H1 (cell line): ENCODE data around the gene GZMM. TPM values are rescaled to one million over a fixed set of nuclear protein-coding genes. Genes with fewer than 3 reads are reported as not detected.

Experiments used
- CHD1 ChIP-seq: IDR thresholded peaks from 2 replicates; pipeline ENCODE4 v1.6.1; 2012; ENCODE audit warnings: low read depth, low read length, improper control_type of control experiment
- KDM4A ChIP-seq: IDR thresholded peaks from one replicate; pipeline ENCODE4 v1.7.1; 2012; ENCODE audit warnings: low read depth, mild to moderate bottlenecking, moderate library complexity, low read length, inconsistent platforms; ENCODE audit not compliant: severe bottlenecking
- NANOG ChIP-seq: IDR thresholded peaks from 2 replicates; pipeline ENCODE4 v1.6.1; 2011; ENCODE audit warnings: low read length, low read depth, mild to moderate bottlenecking, inconsistent platforms; ENCODE audit not compliant: insufficient read depth, poor library complexity, severe bottlenecking
- RNF2 ChIP-seq: fragments of 200-900, 300-1000 bp; sonication (generic); IDR thresholded peaks from 2 replicates; pipeline ENCODE4 v1.7.1; 2016; ENCODE audit warnings: borderline replicate concordance, low read depth, mild to moderate bottlenecking, antibody characterized with exemption, low read length; ENCODE audit not compliant: poor library complexity, severe bottlenecking; ENCODE audit errors: missing control alignments
- SP2 ChIP-seq: IDR thresholded peaks from 2 replicates; pipeline ENCODE4 v1.6.1; 2012; ENCODE audit warnings: mild to moderate bottlenecking, low read length, inconsistent platforms
- polyA plus RNA-seq, 7 experiments: library from polyadenylated mRNA; depleted of rRNA in 3 of 7; stranded (reverse) in 5 of 7; unstranded in 2 of 7; fragments of >200 nt in 5 of 7; fragments of 200-250 nt in 2 of 7; gene quantifications; 1 replicate in 5 of 7; 2 replicates in 1 of 7; 4 replicates in 1 of 7; pipeline versions ENCODE4 v1.2.1 to v1.2.3, GENCODE V29; 2011 to 2013; ENCODE audit warnings: missing spikeins in 2 of 7, mixed read lengths in 2 of 7
- total RNA-seq: library from RNA; stranded (reverse); fragmentation: NEBNext Ultra II Directional; extraction: Animal tissue kit (Norgen Biotek cat#: 25700); gene quantifications from 2 replicates; pipeline ENCODE4 v1.2.1, GENCODE V29; 2021
- TF ChIP-seq, protein P1 (sequence below): fragments of 300-600 bp; sonication (generic); IDR thresholded peaks from 2 replicates; pipeline ENCODE4 v1.7.1; 2012; ENCODE audit warnings: low read length, moderate library complexity, mild to moderate bottlenecking, inconsistent platforms; ENCODE audit not compliant: insufficient replicate concordance
- TF ChIP-seq, protein P2 (sequence below), 3 experiments: IDR thresholded peaks; 1 replicate in 2 of 3; 2 replicates in 1 of 3; pipeline versions ENCODE4 v1.5.1 to v1.6.1; 2011; ENCODE audit warnings: low read length in 3 of 3, mild to moderate bottlenecking in 3 of 3, inconsistent platforms in 2 of 3, low read depth in 1 of 3, moderate library complexity in 1 of 3; ENCODE audit not compliant: insufficient read depth in 1 of 3; ENCODE audit errors: control extremely low read depth in 1 of 3

Gene GZMM
- total and polyA plus RNA-seq, 2 of the 8 experiments (the other 6 are each of a cell fraction or from before 2014, with no cell fraction given) = 0.09 to 0.32 TPM

DNA sequence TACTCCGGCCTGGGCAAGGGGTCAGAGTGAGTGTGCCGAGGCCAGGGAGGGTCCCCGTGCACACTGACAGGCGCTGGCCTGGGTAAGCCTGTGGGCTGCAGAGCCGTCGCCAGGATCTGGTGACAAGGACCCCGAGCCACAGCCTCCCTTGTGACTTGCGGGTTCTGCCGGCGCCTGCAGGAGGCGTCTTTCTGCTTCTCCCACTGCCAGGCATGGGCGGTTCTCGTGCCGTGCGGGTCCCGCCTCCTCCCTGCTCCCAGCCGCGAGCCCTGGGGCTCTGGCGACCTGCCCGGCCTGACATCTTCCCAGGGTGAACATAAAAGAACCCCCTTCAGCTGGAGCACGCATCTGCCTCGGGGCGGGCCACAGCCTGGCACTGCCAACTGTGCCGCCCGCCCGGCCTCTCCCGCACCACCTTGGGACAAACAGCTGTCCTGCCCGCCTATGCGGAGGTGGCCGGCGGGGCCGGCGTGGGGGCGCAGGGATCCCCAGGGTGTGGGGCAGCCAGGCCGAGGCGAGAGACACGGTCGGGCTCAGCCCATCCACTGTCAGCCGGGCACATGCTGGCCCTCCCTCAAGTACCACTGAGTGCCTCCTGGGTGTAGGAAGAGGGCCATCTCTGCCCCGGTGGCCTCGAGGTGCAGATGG is 44.4 kb downstream of the GZMM start (continued):
- TF ChIP-seq, protein P1, sequence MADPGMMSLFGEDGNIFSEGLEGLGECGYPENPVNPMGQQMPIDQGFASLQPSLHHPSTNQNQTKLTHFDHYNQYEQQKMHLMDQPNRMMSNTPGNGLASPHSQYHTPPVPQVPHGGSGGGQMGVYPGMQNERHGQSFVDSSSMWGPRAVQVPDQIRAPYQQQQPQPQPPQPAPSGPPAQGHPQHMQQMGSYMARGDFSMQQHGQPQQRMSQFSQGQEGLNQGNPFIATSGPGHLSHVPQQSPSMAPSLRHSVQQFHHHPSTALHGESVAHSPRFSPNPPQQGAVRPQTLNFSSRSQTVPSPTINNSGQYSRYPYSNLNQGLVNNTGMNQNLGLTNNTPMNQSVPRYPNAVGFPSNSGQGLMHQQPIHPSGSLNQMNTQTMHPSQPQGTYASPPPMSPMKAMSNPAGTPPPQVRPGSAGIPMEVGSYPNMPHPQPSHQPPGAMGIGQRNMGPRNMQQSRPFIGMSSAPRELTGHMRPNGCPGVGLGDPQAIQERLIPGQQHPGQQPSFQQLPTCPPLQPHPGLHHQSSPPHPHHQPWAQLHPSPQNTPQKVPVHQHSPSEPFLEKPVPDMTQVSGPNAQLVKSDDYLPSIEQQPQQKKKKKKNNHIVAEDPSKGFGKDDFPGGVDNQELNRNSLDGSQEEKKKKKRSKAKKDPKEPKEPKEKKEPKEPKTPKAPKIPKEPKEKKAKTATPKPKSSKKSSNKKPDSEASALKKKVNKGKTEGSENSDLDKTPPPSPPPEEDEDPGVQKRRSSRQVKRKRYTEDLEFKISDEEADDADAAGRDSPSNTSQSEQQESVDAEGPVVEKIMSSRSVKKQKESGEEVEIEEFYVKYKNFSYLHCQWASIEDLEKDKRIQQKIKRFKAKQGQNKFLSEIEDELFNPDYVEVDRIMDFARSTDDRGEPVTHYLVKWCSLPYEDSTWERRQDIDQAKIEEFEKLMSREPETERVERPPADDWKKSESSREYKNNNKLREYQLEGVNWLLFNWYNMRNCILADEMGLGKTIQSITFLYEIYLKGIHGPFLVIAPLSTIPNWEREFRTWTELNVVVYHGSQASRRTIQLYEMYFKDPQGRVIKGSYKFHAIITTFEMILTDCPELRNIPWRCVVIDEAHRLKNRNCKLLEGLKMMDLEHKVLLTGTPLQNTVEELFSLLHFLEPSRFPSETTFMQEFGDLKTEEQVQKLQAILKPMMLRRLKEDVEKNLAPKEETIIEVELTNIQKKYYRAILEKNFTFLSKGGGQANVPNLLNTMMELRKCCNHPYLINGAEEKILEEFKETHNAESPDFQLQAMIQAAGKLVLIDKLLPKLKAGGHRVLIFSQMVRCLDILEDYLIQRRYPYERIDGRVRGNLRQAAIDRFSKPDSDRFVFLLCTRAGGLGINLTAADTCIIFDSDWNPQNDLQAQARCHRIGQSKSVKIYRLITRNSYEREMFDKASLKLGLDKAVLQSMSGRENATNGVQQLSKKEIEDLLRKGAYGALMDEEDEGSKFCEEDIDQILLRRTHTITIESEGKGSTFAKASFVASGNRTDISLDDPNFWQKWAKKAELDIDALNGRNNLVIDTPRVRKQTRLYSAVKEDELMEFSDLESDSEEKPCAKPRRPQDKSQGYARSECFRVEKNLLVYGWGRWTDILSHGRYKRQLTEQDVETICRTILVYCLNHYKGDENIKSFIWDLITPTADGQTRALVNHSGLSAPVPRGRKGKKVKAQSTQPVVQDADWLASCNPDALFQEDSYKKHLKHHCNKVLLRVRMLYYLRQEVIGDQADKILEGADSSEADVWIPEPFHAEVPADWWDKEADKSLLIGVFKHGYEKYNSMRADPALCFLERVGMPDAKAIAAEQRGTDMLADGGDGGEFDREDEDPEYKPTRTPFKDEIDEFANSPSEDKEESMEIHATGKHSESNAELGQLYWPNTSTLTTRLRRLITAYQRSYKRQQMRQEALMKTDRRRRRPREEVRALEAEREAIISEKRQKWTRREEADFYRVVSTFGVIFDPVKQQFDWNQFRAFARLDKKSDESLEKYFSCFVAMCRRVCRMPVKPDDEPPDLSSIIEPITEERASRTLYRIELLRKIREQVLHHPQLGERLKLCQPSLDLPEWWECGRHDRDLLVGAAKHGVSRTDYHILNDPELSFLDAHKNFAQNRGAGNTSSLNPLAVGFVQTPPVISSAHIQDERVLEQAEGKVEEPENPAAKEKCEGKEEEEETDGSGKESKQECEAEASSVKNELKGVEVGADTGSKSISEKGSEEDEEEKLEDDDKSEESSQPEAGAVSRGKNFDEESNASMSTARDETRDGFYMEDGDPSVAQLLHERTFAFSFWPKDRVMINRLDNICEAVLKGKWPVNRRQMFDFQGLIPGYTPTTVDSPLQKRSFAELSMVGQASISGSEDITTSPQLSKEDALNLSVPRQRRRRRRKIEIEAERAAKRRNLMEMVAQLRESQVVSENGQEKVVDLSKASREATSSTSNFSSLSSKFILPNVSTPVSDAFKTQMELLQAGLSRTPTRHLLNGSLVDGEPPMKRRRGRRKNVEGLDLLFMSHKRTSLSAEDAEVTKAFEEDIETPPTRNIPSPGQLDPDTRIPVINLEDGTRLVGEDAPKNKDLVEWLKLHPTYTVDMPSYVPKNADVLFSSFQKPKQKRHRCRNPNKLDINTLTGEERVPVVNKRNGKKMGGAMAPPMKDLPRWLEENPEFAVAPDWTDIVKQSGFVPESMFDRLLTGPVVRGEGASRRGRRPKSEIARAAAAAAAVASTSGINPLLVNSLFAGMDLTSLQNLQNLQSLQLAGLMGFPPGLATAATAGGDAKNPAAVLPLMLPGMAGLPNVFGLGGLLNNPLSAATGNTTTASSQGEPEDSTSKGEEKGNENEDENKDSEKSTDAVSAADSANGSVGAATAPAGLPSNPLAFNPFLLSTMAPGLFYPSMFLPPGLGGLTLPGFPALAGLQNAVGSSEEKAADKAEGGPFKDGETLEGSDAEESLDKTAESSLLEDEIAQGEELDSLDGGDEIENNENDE = no peak
- TF ChIP-seq, protein P2, sequence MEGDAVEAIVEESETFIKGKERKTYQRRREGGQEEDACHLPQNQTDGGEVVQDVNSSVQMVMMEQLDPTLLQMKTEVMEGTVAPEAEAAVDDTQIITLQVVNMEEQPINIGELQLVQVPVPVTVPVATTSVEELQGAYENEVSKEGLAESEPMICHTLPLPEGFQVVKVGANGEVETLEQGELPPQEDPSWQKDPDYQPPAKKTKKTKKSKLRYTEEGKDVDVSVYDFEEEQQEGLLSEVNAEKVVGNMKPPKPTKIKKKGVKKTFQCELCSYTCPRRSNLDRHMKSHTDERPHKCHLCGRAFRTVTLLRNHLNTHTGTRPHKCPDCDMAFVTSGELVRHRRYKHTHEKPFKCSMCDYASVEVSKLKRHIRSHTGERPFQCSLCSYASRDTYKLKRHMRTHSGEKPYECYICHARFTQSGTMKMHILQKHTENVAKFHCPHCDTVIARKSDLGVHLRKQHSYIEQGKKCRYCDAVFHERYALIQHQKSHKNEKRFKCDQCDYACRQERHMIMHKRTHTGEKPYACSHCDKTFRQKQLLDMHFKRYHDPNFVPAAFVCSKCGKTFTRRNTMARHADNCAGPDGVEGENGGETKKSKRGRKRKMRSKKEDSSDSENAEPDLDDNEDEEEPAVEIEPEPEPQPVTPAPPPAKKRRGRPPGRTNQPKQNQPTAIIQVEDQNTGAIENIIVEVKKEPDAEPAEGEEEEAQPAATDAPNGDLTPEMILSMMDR (IDR thresholded peaks at IDR 0.05; ENCODE audit: control extremely low read depth in 1 of 3, insufficient read depth in 1 of 3, low read depth in 1 of 3, low read length in 3 of 3) = peak; percentile 75 to 88 (median 75)
- no peak for TF ChIP-seq RNF2
- no peak for TF ChIP-seq CHD1
- no peak for TF ChIP-seq SP2
- no peak for TF ChIP-seq KDM4A
- TF ChIP-seq NANOG = no peak
